Activated T-helper 2 cell treated with anti-CD3 and anti-CD28 coated beads, Interferon-gamma antibody, Interleukin-2, Interleukin-4, amounts not matched to agents 10 μg/mL and 5 μg/mL and 100 μg/mL, durations not matched to agents 14 hours and 24 hours and 36 hours (primary cell): ENCODE measurements around the gene EIF3K. TPM values are rescaled to one million over a fixed set of nuclear protein-coding genes. Genes with fewer than 3 reads are reported as not detected.

ENCODE experiments used
- DNase-seq: peaks from one replicate; pipeline ENCODE4 v3.0.0; 2021; ENCODE audit warnings: low spot score
- H3K27ac Mint-ChIP-seq: one replicate; pipeline ENCODE4 v1.8.0; 2021; ENCODE audit warnings: mixed read lengths
- H3K27me3 Mint-ChIP-seq: one replicate; pipeline ENCODE4 v1.8.0; 2021; ENCODE audit warnings: low read depth, mixed read lengths
- H3K36me3 Mint-ChIP-seq: one replicate; pipeline ENCODE4 v1.8.0; 2021; ENCODE audit warnings: low read depth, mixed read lengths
- H3K4me1 Mint-ChIP-seq: one replicate; pipeline ENCODE4 v1.8.0; 2021; ENCODE audit warnings: low read depth, mixed read lengths
- H3K4me3 Mint-ChIP-seq: one replicate; pipeline ENCODE4 v1.8.0; 2021; ENCODE audit warnings: low read depth, mild to moderate bottlenecking, moderate library complexity, mixed read lengths
- H3K9me3 Mint-ChIP-seq: one replicate; pipeline ENCODE4 v1.8.0; 2021; ENCODE audit warnings: mixed read lengths
- intact Hi-C: fragments of 100-400 bp; cut with micrococcal nuclease; formaldehyde crosslinking; loops from one replicate; pipeline ENCODE4 v1.15.1; 2023
- total RNA-seq: library from RNA; stranded (reverse); gene quantifications from 2 replicates; pipeline ENCODE4 v1.2.3, GENCODE V29; 2022

EIF3K gene
- total RNA-seq, 1 donor from 2014 or later, result 287 TPM

DNA sequence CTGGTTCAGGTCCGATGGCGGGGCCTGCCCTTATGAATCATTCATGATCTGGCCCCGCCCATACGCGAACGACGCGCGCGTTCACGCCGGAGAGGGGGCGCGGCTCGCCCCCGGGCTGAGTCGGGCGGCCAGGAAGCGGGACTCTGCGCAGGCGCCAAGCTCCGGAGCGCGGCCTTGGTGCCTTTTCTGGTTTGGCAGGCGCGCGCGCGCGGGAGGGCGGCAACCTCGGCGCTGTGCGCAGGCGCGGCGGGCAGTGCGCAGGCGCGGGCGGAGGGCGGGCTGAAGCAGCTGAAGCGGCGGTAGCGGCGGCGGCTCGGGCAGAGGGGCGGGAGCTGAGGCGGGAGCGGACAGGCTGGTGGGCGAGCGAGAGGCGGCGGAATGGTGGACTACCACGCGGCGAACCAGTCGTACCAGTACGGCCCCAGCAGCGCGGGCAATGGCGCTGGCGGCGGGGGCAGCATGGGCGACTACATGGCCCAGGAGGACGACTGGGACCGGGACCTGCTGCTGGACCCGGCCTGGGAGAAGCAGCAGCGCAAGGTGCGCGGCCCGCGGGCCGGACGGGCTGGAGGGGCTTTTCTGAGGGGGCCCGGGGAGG, 28.5 kb downstream of the EIF3K start, which contains the start of gene ACTN4:
Gene ACTN4, plus strand, starts transcription at position 282 of the 598 bp plus-strand sequence. Its CDS starts 97 bp downstream, at position 379.
- peak; percentile 100 for DNase-seq
- intact Hi-C loops, result loop anchor here (1.0 to 2.0 kb wide), 2 partner anchors 8 to 203 kb away; no protein-coding TSS in a partner anchor
- H3K9me3 Mint-ChIP-seq, result no peaks in the 10 kb centered on the region
- H3K4me3 Mint-ChIP-seq, result peak within 1 kb of the TSS; percentile 99
- H3K27me3 Mint-ChIP-seq, result no peaks in the 10 kb centered on the region
- peaks cover 32% of the 10 kb centered on the region for H3K4me1 Mint-ChIP-seq
- H3K36me3 Mint-ChIP-seq, result peaks cover 36% of the 10 kb centered on the region
- peak within 1 kb of the TSS; percentile 79 for H3K27ac Mint-ChIP-seq

DNA sequence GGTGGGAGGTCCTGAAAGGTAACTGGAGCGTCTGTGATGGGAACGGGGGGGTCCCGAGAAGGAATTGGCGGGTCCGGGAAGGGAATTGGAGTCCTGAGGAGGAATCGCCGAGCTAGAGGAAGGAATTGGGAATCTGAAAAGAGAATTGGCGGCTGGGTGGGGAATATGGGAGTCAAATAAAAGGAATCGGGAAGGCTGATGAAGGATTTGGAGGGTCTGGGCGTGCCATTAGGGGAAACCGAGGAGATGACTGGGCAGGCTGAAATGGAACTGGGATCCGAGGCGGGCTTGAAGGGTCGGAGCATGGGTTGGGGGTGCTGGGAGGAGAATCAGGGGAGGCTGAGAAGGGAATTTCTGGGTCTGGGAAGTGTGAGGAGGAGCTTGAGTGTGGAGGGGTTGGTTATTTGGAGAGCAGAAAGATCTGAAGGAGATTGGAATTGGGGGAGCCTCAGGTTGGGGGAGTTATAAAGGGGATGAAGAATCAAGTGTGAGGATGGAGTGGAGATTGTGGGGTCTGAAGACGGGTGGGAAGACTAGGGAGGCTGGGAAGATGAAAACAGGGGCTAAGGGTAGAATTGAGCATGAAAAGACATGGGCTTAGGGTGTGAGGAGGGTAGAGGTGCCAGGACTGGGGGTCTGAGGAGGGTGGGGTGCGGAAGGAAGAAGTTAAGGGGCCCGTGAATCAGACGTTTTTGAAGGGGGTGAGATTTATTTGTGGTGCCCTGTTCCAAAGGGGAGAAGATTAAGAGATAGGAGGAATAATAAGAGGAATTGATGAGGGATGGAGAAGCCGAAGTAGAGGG, 29.2 kb downstream of the EIF3K start:
- Mint-ChIP-seq H3K27me3 (no peaks in the 10 kb centered on the region), H3K4me3 (peak overlapping the region; percentile 99), H3K36me3 (peaks cover 37% of the 10 kb centered on the region), H3K9me3 (no peaks in the 10 kb centered on the region), H3K27ac (peak overlapping the region; percentile 79), H3K4me1 (peaks cover 35% of the 10 kb centered on the region)
- intact Hi-C loops, result loop anchor here (1.0 to 2.0 kb wide), 2 partner anchors 7 to 203 kb away; no protein-coding TSS in a partner anchor
- DNase-seq, result no peak

DNA sequence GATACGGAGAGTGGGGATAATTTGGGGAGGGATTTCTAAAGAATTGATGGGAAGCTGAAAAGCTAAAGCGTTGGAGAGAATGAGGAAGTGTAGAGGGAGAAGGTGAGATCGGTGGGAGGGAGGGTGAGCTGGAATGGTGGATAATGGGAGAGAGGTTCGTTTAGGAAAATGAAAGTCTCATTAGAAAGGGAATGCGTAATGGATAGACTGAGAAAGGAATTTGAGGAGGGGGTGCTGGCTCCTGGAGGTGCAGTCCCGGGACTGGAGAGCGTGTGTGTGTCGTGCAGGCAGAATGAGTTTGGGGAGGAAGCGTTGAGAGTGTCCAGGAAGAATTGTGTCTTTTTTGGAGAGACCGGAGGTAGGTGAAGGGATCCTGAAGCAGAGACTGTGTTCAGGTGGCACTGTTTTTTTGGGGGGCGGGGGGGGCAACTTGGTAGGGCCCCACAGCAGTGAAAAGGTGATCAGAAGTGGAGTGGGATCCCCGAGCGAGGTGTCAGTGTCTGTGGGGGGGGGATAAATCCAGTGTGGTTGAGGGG, 29.8 kb downstream of the EIF3K start:
- H3K4me1 Mint-ChIP-seq, result peaks cover 41% of the 10 kb centered on the region
- intact Hi-C loops, result no loop called here
- DNase-seq, result no peak
- peak overlapping the region; percentile 99 for H3K4me3 Mint-ChIP-seq
- H3K27ac Mint-ChIP-seq, result peak overlapping the region; percentile 79
- H3K36me3 Mint-ChIP-seq, result peaks cover 42% of the 10 kb centered on the region
- H3K9me3 Mint-ChIP-seq, result no peaks in the 10 kb centered on the region
- no peaks in the 10 kb centered on the region for H3K27me3 Mint-ChIP-seq

DNA sequence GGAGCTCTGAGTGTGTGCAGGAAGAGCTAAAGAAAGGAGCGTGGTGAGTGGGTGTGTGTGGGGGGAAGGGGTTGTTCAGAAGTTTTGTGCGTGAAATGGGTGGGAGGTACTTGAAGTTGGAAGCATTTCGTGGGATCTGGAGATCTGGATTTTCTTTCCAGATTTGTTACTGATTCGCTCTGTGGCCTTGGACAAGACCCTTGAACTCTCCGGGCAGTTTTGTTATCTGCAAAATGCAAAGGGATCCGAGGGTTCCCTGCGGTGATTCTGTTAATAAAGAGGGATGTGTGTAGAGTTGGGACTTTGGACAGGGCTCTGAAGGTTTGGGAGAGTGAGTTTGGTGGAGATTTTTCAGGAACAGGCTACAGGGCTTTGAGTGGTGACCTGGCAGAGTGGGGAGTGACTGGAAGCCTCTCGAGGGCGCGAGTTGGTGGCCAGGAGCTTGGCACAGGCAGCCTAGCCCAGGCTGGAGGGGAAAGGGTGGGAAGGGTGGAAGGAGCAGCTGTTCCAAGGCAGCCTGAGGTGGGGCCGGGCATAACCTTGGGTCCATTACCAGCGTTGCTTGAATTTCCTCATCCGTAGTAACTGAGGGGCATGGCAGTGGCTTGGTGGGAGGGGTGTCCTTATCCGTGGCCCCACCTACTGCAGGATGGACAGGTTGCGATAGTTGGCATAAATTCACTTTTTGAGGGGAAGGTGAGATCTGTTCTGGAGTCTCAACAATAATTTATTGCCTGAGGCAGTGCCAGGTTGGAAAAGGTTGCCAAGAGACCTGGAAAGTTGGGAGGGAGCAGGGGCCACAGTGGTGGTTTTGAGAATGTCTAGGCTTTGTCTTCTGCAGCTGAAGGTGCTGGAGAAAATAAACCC, 30.6 kb downstream of the EIF3K start:
- Mint-ChIP-seq H3K36me3 (peaks cover 48% of the 10 kb centered on the region), H3K27ac (no peak overlapping the region), H3K9me3 (no peaks in the 10 kb centered on the region), H3K27me3 (no peaks in the 10 kb centered on the region), H3K4me1 (peaks cover 45% of the 10 kb centered on the region), H3K4me3 (peak overlapping the region; percentile 99)
- DNase-seq, result no peak
- intact Hi-C loops, result no loop called here

DNA sequence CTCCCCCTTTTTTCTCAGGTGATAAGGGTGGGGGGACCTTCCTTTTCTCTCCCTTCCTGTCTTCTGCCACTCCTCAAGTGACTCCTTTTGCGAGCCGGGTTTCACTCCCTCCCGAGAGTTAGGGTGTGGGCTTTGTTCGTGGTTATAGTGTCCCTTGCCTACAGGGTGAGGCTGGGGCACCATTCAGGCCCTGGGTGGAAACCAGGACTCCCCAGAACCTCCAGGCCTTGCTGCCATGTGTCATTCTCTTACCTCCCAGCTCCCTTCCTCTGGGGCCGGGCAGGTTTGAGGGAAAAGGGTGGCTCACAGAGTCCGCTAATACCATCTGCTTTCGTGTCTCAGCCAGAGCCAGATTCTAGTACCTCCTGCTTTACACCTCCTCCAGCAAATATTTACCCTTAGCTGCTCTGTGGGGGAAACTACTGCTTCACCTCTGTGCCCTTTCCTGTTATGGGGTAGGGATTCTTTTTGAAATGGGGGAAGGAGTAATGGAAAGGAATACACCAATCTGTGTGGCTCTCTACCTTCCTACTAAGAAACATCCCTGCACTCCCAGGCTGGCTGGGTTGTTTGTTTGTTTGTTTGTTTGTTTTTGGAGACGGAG, 31.3 kb downstream of the EIF3K start:
- peak overlapping the region; percentile 99 for H3K4me3 Mint-ChIP-seq
- no peaks in the 10 kb centered on the region for H3K9me3 Mint-ChIP-seq
- intact Hi-C loops, result no loop called here
- no peak for DNase-seq
- peak overlapping the region; percentile 60 for H3K27ac Mint-ChIP-seq
- peaks cover 52% of the 10 kb centered on the region for H3K4me1 Mint-ChIP-seq
- no peaks in the 10 kb centered on the region for H3K27me3 Mint-ChIP-seq
- peaks cover 54% of the 10 kb centered on the region for H3K36me3 Mint-ChIP-seq

DNA sequence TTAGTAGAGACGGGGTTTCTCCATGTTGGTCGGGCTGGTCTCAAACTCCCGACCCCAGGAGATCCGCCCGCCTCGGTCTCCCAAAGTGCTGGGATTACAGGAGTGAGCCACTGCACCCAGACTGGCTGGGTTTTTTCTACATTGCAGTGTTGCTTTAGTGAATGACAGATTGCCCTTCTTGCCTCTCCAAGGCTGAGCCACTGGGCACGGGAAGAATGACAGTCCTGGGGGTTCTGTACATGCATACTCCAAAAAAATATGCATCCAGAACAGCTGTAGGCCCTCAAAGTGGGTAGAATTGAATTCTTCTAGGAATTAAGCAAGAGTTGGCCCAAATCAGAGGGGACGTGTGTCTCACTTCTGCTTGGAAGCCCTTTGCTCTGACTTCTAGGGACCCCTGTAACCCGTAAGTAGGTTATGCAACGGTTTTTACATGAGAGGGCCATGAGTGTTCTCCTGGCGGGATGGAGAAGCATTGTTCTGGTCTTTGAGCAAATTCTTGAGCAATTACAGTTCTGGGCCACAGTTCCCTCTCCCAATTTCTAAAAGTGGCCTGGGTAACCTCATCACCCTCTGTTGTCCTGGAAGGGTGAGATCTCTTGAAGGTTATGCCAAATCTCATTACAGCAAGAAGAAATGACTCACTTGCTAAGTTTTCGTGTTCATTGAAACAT, 32.1 kb downstream of the EIF3K start:
- H3K4me3 Mint-ChIP-seq, result no peak overlapping the region
- no peak overlapping the region for H3K27ac Mint-ChIP-seq
- no peaks in the 10 kb centered on the region for H3K27me3 Mint-ChIP-seq
- intact Hi-C loops, result no loop called here
- DNase-seq, result no peak
- no peaks in the 10 kb centered on the region for H3K9me3 Mint-ChIP-seq
- H3K36me3 Mint-ChIP-seq, result peaks cover 57% of the 10 kb centered on the region
- H3K4me1 Mint-ChIP-seq, result peaks cover 60% of the 10 kb centered on the region

DNA sequence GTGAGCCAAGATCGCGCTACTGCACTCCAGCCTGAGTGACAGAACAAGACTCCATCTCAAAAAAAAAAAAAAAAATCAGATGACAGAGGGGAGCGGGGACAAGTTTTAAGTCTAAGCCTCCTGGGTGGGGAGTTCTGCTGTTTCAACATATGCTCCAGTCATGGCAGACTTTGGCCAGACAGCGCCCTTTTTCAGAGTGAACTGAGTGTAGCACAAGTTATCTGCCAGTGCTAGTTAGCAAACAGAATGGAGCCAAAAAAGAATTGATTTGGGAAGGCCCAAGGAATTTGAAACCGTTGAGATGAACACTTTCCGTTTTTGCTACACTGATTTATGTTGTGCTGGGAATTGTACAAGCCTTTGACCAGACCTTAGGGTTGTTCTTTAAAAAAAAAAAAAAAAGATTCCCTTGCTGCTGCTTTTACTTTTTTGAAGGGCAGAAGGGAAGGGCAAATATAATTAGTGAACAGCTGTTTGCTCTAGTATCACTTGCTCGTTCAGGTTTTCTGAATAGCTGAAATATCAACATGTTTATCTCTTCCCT, 34.1 kb downstream of the EIF3K start:
- intact Hi-C loops, result no loop called here
- no peaks in the 10 kb centered on the region for H3K9me3 Mint-ChIP-seq
- H3K4me3 Mint-ChIP-seq, result no peak overlapping the region
- H3K27ac Mint-ChIP-seq, result no peak overlapping the region
- H3K4me1 Mint-ChIP-seq, result peaks cover 78% of the 10 kb centered on the region
- DNase-seq, result no peak
- H3K27me3 Mint-ChIP-seq, result no peaks in the 10 kb centered on the region
- peaks cover 72% of the 10 kb centered on the region for H3K36me3 Mint-ChIP-seq

DNA sequence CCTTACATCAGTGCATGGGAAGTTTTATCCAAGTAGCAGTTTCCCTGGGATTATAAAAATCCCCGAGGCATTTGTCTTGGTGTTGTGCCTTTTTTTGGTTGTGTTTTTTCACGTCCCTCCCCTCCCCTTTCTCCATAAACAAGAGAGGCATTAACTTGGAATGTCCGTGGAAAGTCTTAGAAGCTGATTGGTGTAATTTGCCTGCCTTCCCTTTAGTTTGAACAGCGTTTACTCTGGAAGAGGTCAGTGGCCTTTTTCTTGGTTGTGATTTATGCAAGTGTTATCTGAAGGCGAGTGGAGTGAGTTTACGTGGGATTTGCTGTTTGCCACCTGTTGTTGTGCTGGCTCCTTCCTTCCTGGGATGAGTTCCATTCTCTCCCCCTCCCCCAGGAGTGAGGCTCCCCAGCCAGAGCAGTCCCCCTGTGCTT, 35.7 kb downstream of the EIF3K start:
- peak overlapping the region; percentile 15 for H3K27ac Mint-ChIP-seq

DNA sequence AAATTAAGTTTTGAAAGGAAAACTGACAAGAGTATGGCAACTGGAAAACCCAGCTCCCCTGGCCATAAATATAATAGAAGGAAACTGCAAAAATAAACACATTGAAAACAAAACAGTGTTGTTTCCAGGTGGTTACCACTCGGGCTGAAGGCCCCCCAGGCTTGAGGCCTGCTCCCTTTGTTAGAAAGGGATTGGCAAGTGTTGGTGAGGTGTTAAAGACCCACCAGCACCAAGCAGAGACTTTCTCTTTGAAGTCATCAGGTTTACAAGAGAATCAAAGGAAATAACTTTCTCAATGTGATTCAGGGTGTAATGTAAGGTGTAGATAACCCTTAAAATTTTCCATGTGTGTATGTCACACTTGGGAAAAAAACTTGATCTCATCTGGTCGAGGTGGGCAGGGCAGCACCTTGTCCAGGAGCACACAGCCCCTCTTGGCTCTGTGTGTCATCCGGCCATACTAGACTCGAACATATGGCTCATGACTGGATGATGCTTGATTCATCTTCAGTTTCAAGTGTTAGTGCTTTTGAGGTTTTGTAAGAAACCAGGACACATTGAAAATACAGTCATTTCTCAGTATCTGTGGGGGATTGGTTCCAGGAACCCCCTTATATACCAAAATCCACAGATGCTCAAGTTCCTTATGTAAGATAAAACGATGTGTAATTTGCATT, 36.3 kb downstream of the EIF3K start:
- Mint-ChIP-seq H3K27ac (peak overlapping the region; percentile 62), H3K36me3 (peaks cover 55% of the 10 kb centered on the region), H3K27me3 (no peaks in the 10 kb centered on the region), H3K9me3 (no peaks in the 10 kb centered on the region), H3K4me3 (peak overlapping the region; percentile 43), H3K4me1 (peaks cover 70% of the 10 kb centered on the region)
- intact Hi-C loops, result loop anchor here (1.0 to 2.0 kb wide), 4 partner anchors 8 to 36 kb away; partner anchors contain the start of genes ACTN4 and EIF3K
- DNase-seq, result no peak

More for the DNA sequence above, 35.7 kb downstream of the EIF3K start:
- intact Hi-C loops, result loop anchor here (1.0 to 2.0 kb wide), 4 partner anchors 7 to 36 kb away; partner anchors contain the start of genes ACTN4 and EIF3K
- peaks cover 76% of the 10 kb centered on the region for H3K4me1 Mint-ChIP-seq
- H3K36me3 Mint-ChIP-seq, result peaks cover 61% of the 10 kb centered on the region
- no peaks in the 10 kb centered on the region for H3K27me3 Mint-ChIP-seq
- H3K9me3 Mint-ChIP-seq, result no peaks in the 10 kb centered on the region
- peak overlapping the region; percentile 1 for H3K4me3 Mint-ChIP-seq
- no peak for DNase-seq

DNA sequence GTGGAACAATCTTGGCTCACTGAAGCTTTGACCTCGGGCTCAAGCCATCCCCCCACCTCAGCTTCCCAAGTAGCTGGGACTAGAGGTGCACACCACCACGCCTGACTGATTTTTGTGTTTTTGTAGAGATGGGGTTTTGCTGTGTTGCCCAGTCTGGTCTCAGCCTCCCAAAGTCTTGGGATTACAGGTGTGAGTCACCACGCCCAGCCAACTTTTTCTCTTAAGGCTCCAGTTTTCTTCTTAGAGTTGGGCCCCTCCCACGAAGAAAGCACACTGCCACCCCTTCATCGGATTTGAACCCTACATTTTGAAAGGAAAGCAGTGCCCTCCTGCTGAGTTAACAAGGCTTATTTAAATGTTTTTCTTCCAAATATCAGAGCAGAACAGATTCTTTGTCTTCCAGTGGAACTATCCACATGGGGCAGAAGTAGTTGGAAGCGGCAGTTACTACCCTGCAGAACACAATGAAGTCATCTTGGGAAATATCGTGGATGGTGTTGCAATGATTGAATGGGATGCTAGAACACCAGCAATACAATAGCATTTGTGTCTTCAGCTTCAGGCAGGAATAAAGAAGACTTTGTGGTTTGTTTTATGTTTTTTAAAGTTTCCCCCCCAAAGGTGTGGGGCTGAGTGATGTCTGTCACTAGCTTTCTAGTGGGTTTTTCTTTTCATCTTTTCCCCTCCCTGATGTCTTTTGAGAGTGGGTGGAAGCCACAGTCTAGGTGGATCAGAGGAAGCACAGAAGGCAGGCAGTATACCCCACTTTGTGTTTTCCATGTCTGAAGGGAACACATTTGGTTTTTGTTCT, 37.4 kb downstream of the EIF3K start:
- H3K4me3 Mint-ChIP-seq, result peak overlapping the region; percentile 40
- intact Hi-C loops, result no loop called here
- no peaks in the 10 kb centered on the region for H3K9me3 Mint-ChIP-seq
- no peak for DNase-seq
- peaks cover 66% of the 10 kb centered on the region for H3K4me1 Mint-ChIP-seq
- no peaks in the 10 kb centered on the region for H3K27me3 Mint-ChIP-seq
- H3K27ac Mint-ChIP-seq, result peak overlapping the region; percentile 62
- peaks cover 60% of the 10 kb centered on the region for H3K36me3 Mint-ChIP-seq
